ENCODE measurements around the gene TTLL5. TPM values are rescaled to one million over a fixed set of nuclear protein-coding genes. Genes with fewer than 3 reads are reported as not detected.

The TTLL5 gene
- polyA plus RNA-seq, 2 donors = 10.5 to 10.6 TPM

DNA sequence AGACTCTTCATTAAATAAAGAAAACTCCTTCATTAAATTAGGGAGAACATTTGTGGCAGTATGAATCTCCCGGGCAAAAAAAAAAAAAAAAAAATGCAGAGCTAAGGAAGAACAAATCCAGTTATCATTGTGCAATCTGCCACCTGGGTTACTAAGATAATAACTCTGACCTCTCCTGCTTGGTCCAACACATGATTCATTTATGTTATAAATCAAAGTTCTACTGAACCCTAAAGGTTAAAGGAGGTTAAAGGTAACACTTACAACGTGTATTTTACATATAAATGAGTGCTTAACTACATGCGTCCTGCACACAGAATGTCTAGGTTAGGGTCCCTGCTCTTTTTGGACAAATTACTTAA is 316.5 kb downstream of the TTLL5 start:
- no peaks in the 10 kb centered on the region for H3K27me3 ChIP-seq (ENCODE audit: control insufficient read depth in 1 of 2, insufficient read depth in 2 of 2, low read length in 2 of 2)
- no peaks in the 10 kb centered on the region for H3K36me3 ChIP-seq (ENCODE audit: control insufficient read depth in 2 of 2, insufficient read depth in 2 of 2, low read length in 1 of 2)
- WGBS, 2 donors = 50 to 55% methylated on average over 3 of the region's 3 CpGs
- H3K9me3 ChIP-seq (ENCODE audit: control insufficient read depth in 2 of 2, insufficient read depth in 1 of 2, low read depth in 1 of 2, low read length in 1 of 2) = no peaks in the 10 kb centered on the region
- H3K4me3 ChIP-seq (ENCODE audit: low read depth in 1 of 2, low read length in 2 of 2) = no peak overlapping the region
- peaks cover 7 to 11% of the 10 kb centered on the region in 2 donors for H3K4me1 ChIP-seq (ENCODE audit: control insufficient read depth in 2 of 2, insufficient read depth in 2 of 2, low read length in 1 of 2)
- H3K27ac ChIP-seq (ENCODE audit: low read depth in 2 of 2, low read length in 1 of 2) = no peak overlapping the region

DNA sequence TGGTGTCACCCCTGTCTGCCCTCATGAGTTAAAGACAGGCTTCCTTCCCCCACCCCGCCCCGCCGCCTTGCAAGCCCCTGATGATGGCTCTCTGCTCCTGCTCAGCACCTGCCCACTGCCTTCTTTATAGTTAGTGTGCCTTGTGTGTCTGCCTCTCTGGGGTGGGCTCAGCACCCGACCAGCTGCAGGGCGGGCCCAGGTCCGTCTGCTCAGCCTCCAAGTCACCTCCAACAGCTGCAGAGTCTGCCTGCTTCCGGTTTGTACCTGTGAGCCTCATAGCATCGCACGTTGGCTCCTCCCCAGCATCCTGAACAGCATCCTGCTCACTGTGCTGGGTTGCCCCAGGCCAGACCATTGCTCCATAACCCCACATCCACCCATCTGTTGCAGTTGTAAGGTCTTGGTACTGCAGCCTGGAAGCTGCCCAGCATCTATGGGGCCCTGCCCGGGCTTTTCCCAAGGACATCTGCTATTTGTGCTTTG is 317.2 kb downstream of the TTLL5 start:
- H3K4me1 ChIP-seq (ENCODE audit: control insufficient read depth in 2 of 2, insufficient read depth in 2 of 2, low read length in 1 of 2) = peaks cover 5 to 13% of the 10 kb centered on the region in 2 donors
- no peaks in the 10 kb centered on the region for H3K9me3 ChIP-seq (ENCODE audit: control insufficient read depth in 2 of 2, insufficient read depth in 1 of 2, low read depth in 1 of 2, low read length in 1 of 2)
- WGBS, 2 donors = 64 to 67% methylated on average over 10 of the region's 10 CpGs
- no peak overlapping the region for H3K4me3 ChIP-seq (ENCODE audit: low read depth in 1 of 2, low read length in 2 of 2)
- no peaks in the 10 kb centered on the region for H3K27me3 ChIP-seq (ENCODE audit: control insufficient read depth in 1 of 2, insufficient read depth in 2 of 2, low read length in 2 of 2)
- H3K27ac ChIP-seq (ENCODE audit: low read depth in 2 of 2, low read length in 1 of 2) = no peak overlapping the region
- H3K36me3 ChIP-seq (ENCODE audit: control insufficient read depth in 2 of 2, insufficient read depth in 2 of 2, low read length in 1 of 2) = no peaks in the 10 kb centered on the region

DNA sequence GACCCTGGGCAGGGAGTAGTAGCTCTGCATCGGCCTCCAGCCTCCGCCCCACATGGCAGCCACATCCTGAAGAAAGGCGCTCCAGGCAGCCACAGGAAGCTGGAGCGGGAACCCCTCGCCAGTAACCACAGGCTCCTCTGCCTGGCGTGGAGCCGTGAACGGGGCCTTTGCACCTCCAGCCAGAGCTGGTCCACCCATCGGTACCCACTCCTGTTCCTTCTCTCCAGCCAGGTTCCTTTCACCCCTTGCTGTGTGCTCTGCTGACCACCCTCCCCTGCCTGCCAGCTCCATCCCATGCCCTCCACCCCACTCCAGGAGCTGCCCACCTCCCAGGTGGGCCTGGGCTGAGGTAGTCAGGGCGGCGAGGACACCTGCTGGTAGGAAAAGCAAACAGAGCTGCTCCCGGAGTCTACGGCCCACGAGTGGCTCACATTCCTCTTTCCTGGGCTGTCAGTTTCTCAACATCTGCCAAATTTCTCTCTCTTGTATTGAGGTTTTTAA is 318.1 kb downstream of the TTLL5 start:
- 51 to 58% methylated on average over 14 of the region's 14 CpGs for WGBS, 2 donors
- Histone ChIP-seq H3K9me3 (ENCODE audit: control insufficient read depth in 2 of 2, insufficient read depth in 1 of 2, low read depth in 1 of 2, low read length in 1 of 2) (no peaks in the 10 kb centered on the region), H3K4me3 (ENCODE audit: low read depth in 1 of 2, low read length in 2 of 2) (no peak overlapping the region), H3K27ac (ENCODE audit: low read depth in 2 of 2, low read length in 1 of 2) (peak overlapping the region in 1 of 2 donors; percentile 37), H3K36me3 (ENCODE audit: control insufficient read depth in 2 of 2, insufficient read depth in 2 of 2, low read length in 1 of 2) (no peaks in the 10 kb centered on the region), H3K27me3 (ENCODE audit: control insufficient read depth in 1 of 2, insufficient read depth in 2 of 2, low read length in 2 of 2) (no peaks in the 10 kb centered on the region), H3K4me1 (ENCODE audit: control insufficient read depth in 2 of 2, insufficient read depth in 2 of 2, low read length in 1 of 2) (peaks cover 5 to 13% of the 10 kb centered on the region in 2 donors)

DNA sequence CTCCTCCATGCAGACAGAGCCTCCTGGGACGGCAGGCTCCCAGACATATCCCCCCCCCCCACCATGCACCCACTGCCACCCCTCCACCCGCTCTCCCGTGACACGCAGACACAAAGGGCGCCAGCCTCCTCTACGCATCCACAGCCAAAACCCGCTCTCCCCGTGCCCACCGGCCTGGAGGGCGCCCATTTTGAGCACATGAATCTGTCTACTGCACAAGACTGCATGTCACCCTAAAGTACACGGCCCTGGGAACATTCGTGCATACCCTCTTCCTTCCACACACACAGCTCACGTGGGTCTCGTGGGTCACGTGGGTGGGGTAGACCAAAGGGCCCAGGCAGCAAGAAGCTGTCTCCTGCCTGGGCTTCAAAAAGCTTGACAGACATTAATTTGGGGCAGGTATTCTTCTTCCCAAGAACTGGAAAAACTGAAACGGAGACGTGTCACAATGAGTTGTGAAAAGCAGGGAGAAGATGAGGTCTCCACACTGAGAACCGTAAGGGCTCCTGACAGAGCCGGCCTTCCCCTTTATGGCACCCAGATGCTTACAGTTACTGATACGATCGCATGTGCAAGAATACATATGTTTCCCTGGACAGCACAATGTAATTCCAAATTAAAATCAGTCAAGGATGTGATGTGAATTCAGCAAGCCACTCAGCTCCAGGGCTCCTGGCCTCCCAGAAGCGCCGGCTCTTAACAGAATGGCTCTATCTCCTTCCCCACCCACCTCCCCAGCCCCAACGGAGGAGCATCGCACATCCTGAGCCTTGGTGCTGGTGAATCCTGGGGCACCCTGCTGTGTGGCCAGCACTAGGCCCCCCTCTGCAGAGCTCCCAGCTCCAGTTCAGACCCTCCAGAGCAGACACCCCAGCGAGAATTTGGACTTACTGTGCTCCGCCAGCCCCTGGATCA is 318.9 kb downstream of the TTLL5 start:
- Histone ChIP-seq H3K4me3 (ENCODE audit: low read depth in 1 of 2, low read length in 2 of 2) (peak overlapping the region in 1 of 2 donors; percentile 22), H3K36me3 (ENCODE audit: control insufficient read depth in 2 of 2, insufficient read depth in 2 of 2, low read length in 1 of 2) (no peaks in the 10 kb centered on the region), H3K27ac (ENCODE audit: low read depth in 2 of 2, low read length in 1 of 2) (peak overlapping the region in 1 of 2 donors; percentile 92), H3K9me3 (ENCODE audit: control insufficient read depth in 2 of 2, insufficient read depth in 1 of 2, low read depth in 1 of 2, low read length in 1 of 2) (no peaks in the 10 kb centered on the region), H3K4me1 (ENCODE audit: control insufficient read depth in 2 of 2, insufficient read depth in 2 of 2, low read length in 1 of 2) (peaks cover 5 to 13% of the 10 kb centered on the region in 2 donors), H3K27me3 (ENCODE audit: control insufficient read depth in 1 of 2, insufficient read depth in 2 of 2, low read length in 2 of 2) (no peaks in the 10 kb centered on the region)
- WGBS, 2 donors = 62 to 66% methylated on average over 27 of the region's 27 CpGs

DNA sequence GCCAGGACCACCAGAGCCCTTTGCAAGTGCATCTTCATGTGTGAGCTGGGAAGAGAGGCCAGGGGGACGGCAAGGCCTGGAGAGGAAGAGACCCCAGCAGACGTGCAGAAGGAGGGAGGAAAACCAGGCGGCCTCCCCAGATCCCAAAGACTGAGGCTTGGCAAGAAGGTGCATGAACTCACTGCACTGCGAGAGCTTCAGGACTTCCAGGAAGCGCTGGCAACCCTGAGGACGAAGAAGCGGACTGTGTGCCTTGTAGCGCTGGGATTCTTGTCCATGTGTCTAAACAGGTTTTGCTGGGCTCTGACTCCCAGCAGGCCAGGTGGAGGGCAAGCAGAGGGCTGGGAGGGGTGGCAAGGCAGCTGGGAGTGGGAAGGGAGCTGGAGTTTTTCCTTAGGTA is 319.8 kb downstream of the TTLL5 start:
- peaks cover 5 to 13% of the 10 kb centered on the region in 2 donors for H3K4me1 ChIP-seq (ENCODE audit: control insufficient read depth in 2 of 2, insufficient read depth in 2 of 2, low read length in 1 of 2)
- WGBS, 2 donors = 41 to 43% methylated on average over 8 of the region's 8 CpGs
- H3K9me3 ChIP-seq (ENCODE audit: control insufficient read depth in 2 of 2, insufficient read depth in 1 of 2, low read depth in 1 of 2, low read length in 1 of 2) = no peaks in the 10 kb centered on the region
- no peaks in the 10 kb centered on the region for H3K36me3 ChIP-seq (ENCODE audit: control insufficient read depth in 2 of 2, insufficient read depth in 2 of 2, low read length in 1 of 2)
- no peaks in the 10 kb centered on the region for H3K27me3 ChIP-seq (ENCODE audit: control insufficient read depth in 1 of 2, insufficient read depth in 2 of 2, low read length in 2 of 2)
- H3K27ac ChIP-seq (ENCODE audit: low read depth in 2 of 2, low read length in 1 of 2) = peak overlapping the region; percentile 87 to 92
- peak overlapping the region in 1 of 2 donors; percentile 82 for H3K4me3 ChIP-seq (ENCODE audit: low read depth in 1 of 2, low read length in 2 of 2)

DNA sequence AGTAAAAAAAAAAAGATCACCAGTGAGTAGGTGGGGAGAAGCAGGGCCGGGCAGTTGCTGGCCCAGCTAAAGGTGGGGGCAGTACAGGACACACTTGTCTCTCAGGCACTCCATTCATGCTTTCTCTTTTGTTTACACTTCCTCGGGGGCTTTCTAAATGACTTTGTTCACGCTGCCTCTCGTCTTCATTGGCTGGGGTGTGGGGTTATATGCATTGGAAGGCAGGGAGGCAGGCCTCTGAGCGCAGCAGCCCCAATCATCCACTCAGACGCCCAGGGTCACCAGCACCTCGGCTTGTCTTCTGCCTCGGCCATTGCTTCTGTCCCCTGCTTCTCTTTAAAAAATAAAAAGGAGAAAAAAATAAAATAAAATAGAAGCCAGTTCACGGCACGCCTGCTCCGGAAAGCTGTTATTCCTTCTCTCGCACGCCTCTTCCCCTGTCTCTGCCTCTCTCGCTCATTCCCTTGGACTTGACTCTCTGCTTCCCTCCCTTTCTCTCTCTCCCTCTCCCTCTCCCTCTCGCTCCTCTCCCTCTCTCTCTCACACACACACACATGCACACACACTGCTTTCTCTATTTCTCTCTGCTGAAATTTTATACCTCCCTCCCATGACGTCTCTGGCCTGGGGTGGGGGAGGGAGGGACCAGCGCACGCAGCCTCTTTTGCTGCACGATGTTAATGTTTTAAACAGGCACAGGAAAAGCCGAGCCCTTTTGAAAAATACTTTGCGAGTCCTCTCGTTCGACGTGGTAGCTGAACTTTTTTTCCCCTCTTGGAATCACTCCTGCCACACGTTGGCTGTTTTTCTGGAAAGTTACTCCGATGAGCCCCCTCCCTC is 320.6 kb downstream of the TTLL5 start, which contains the start of gene TGFB3:
TGFB3 (minus strand) TSS at position 570 of the 840 bp plus-strand sequence. CDS start 1,102 bp downstream, outside the sequence.
- no peaks in the 10 kb centered on the region for H3K36me3 ChIP-seq (ENCODE audit: control insufficient read depth in 2 of 2, insufficient read depth in 2 of 2, low read length in 1 of 2)
- 1 to 2% methylated on average over 26 of the region's 26 CpGs for WGBS, 2 donors
- peak within 1 kb of the TSS; percentile 75 to 82 for H3K4me3 ChIP-seq (ENCODE audit: low read depth in 1 of 2, low read length in 2 of 2)
- H3K27me3 ChIP-seq (ENCODE audit: control insufficient read depth in 1 of 2, insufficient read depth in 2 of 2, low read length in 2 of 2) = no peaks in the 10 kb centered on the region
- H3K9me3 ChIP-seq (ENCODE audit: control insufficient read depth in 2 of 2, insufficient read depth in 1 of 2, low read depth in 1 of 2, low read length in 1 of 2) = no peaks in the 10 kb centered on the region
- H3K27ac ChIP-seq (ENCODE audit: low read depth in 2 of 2, low read length in 1 of 2) = peak within 1 kb of the TSS; percentile 87 to 92
- H3K4me1 ChIP-seq (ENCODE audit: control insufficient read depth in 2 of 2, insufficient read depth in 2 of 2, low read length in 1 of 2) = peaks cover 5 to 13% of the 10 kb centered on the region in 2 donors

DNA sequence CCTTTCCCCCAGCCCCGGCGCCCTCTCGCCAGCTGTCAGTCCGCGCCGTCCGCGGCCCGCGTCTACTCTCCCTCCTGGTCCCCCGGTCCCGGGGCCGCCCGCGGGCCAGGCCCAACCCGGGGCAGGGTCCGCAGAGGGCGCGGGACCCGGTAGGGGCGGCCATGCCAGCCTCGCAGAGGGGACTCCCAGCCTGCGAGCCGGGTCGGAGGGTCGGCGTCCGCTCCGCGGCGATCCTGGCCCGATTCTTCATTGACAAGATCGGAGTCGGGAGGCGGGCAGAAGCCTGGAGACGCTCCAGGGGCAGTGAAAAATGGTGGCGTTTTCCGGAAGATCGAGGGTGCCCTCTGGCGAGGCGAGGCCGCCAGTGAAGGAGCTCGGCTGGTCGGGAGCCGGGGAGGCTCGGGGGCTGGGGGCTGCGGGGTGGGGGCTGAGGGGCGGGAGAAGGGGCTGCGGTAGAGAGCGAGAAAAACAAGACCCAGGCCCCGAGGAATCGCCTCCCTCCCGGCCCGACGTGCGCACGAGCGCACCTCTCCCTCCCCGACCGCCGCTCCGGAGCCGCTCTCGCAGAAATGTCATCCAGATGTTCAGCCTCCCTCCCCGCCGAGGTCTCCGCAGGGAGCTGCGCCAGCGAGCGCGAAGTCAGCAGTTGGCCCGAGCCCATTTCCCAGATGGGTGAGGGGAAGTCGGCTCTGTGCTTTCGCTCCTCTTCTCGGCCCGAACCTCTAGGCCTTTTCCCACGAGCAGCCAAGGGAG is 321.4 kb downstream of the TTLL5 start:
- H3K4me1 ChIP-seq (ENCODE audit: control insufficient read depth in 2 of 2, insufficient read depth in 2 of 2, low read length in 1 of 2) = peaks cover 5 to 13% of the 10 kb centered on the region in 2 donors
- 1% methylated on average over 72 to 77 of the region's 77 CpGs for WGBS, 2 donors

DNA sequence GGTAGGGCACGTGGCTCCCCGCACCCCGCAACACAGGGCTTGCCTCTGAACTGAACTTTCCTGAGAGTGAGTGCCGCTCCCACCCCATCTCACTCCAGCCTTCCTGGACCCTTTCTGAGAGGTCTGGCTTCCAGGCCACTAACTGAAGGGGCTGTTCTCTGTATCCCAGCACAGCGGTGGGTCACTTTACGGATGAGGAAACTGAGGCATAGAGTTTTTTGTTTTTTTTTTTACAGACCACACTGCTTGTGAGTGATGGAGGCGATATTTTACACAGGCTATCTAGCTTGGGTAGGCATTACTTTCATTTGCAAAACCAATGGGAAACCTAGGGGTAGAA is 321.9 kb downstream of the TTLL5 start:
- WGBS, 2 donors = 36 to 41% methylated on average over 7 of the region's 7 CpGs
- H3K27me3 ChIP-seq (ENCODE audit: control insufficient read depth in 1 of 2, insufficient read depth in 2 of 2, low read length in 2 of 2) = no peaks in the 10 kb centered on the region
- H3K9me3 ChIP-seq (ENCODE audit: control insufficient read depth in 2 of 2, insufficient read depth in 1 of 2, low read depth in 1 of 2, low read length in 1 of 2) = no peaks in the 10 kb centered on the region
- H3K27ac ChIP-seq (ENCODE audit: low read depth in 2 of 2, low read length in 1 of 2) = peak overlapping the region; percentile 82 to 92
- H3K36me3 ChIP-seq (ENCODE audit: control insufficient read depth in 2 of 2, insufficient read depth in 2 of 2, low read length in 1 of 2) = no peaks in the 10 kb centered on the region
- peaks cover 5 to 13% of the 10 kb centered on the region in 2 donors for H3K4me1 ChIP-seq (ENCODE audit: control insufficient read depth in 2 of 2, insufficient read depth in 2 of 2, low read length in 1 of 2)
- peak overlapping the region in 1 of 2 donors; percentile 82 for H3K4me3 ChIP-seq (ENCODE audit: low read depth in 1 of 2, low read length in 2 of 2)

More for the DNA sequence above, 321.4 kb downstream of the TTLL5 start:
- H3K9me3 ChIP-seq (ENCODE audit: control insufficient read depth in 2 of 2, insufficient read depth in 1 of 2, low read depth in 1 of 2, low read length in 1 of 2) = no peaks in the 10 kb centered on the region
- H3K27ac ChIP-seq (ENCODE audit: low read depth in 2 of 2, low read length in 1 of 2) = peak overlapping the region; percentile 87 to 92
- peak overlapping the region; percentile 75 to 82 for H3K4me3 ChIP-seq (ENCODE audit: low read depth in 1 of 2, low read length in 2 of 2)
- no peaks in the 10 kb centered on the region for H3K27me3 ChIP-seq (ENCODE audit: control insufficient read depth in 1 of 2, insufficient read depth in 2 of 2, low read length in 2 of 2)
- no peaks in the 10 kb centered on the region for H3K36me3 ChIP-seq (ENCODE audit: control insufficient read depth in 2 of 2, insufficient read depth in 2 of 2, low read length in 1 of 2)

DNA sequence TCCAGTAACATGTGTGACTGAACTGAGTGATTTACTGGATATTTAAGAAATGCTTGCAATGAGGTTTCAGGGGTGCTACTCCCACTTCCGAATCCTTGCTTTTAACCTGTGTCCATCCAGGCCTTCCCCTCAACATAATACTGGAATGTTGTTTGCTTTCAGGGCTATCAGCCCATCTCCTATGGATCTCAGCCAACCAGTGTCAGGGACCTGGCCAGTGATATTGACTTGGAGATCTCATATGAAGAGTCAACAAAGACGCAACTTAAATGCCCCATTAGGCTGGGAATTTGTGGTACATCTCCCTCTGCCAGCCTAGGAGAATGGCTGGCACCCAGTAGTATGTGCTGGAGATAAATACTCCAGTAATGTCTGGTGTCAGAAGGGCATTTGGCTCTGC is 323.6 kb downstream of the TTLL5 start:
- H3K4me1 ChIP-seq (ENCODE audit: control insufficient read depth in 2 of 2, insufficient read depth in 2 of 2, low read length in 1 of 2) = peaks cover 5 to 9% of the 10 kb centered on the region in 2 donors
- no peaks in the 10 kb centered on the region for H3K9me3 ChIP-seq (ENCODE audit: control insufficient read depth in 2 of 2, insufficient read depth in 1 of 2, low read depth in 1 of 2, low read length in 1 of 2)
- H3K27me3 ChIP-seq (ENCODE audit: control insufficient read depth in 1 of 2, insufficient read depth in 2 of 2, low read length in 2 of 2) = no peaks in the 10 kb centered on the region
- H3K36me3 ChIP-seq (ENCODE audit: control insufficient read depth in 2 of 2, insufficient read depth in 2 of 2, low read length in 1 of 2) = no peaks in the 10 kb centered on the region
- H3K27ac ChIP-seq (ENCODE audit: low read depth in 2 of 2, low read length in 1 of 2) = no peak overlapping the region
- 59 to 83% methylated on average over 2 of the region's 2 CpGs for WGBS, 2 donors
- H3K4me3 ChIP-seq (ENCODE audit: low read depth in 1 of 2, low read length in 2 of 2) = no peak overlapping the region
